Osteoblast (primary cell): ENCODE results near the gene USH2A. TPM values are rescaled to one million over a fixed set of nuclear protein-coding genes. Genes with fewer than 3 reads are reported as not detected.

ENCODE experiments used
- DNase-seq: peaks from one replicate; pipeline ENCODE4 v3.0.0; 2011; ENCODE audit warnings: low spot score, mixed read lengths; ENCODE audit not compliant: insufficient read length; ENCODE audit errors: missing footprints
- H2AFZ ChIP-seq: 2 replicates; pipeline ENCODE4 v1.6.0; 2011; ENCODE audit warnings: mild to moderate bottlenecking, low read length
- H3K27ac ChIP-seq: 2 replicates; pipeline ENCODE4 v1.5.1; 2011; ENCODE audit warnings: mild to moderate bottlenecking, low read depth, low read length, moderate library complexity
- H3K27me3 ChIP-seq: 2 replicates; pipeline ENCODE4 v1.6.0; 2012; ENCODE audit warnings: mild to moderate bottlenecking, control low read depth, inconsistent platforms, low read length, moderate library complexity; ENCODE audit not compliant: insufficient read depth
- H3K36me3 ChIP-seq: 2 replicates; pipeline ENCODE4 v1.5.1; 2011; ENCODE audit warnings: mild to moderate bottlenecking, low read length, control low read depth, moderate library complexity; ENCODE audit not compliant: insufficient read depth
- H3K4me1 ChIP-seq: 2 replicates; pipeline ENCODE4 v1.5.1; 2011; ENCODE audit warnings: mild to moderate bottlenecking, low read length, control low read depth, moderate library complexity; ENCODE audit not compliant: insufficient read depth
- H3K4me2 ChIP-seq: 2 replicates; pipeline ENCODE4 v1.6.0; 2011; ENCODE audit warnings: mild to moderate bottlenecking, low read length; ENCODE audit not compliant: insufficient read depth
- H3K4me3 ChIP-seq: fragments of 200-600 bp; sonication (generic); 3 replicates; pipeline ENCODE4 v1.5.1; 2012; ENCODE audit warnings: mild to moderate bottlenecking, low read length, inconsistent platforms; ENCODE audit not compliant: insufficient read depth
- H3K79me2 ChIP-seq: 2 replicates; pipeline ENCODE4 v1.6.0; 2012; ENCODE audit warnings: mild to moderate bottlenecking, low read length, control low read depth, inconsistent platforms; ENCODE audit not compliant: insufficient read depth
- H3K9me3 ChIP-seq: 2 replicates; pipeline ENCODE4 v1.5.1; 2011; ENCODE audit warnings: low read depth, low read length, control low read depth
- H4K20me1 ChIP-seq: 2 replicates; pipeline ENCODE4 v1.6.0; 2012; ENCODE audit warnings: mild to moderate bottlenecking, low read length, control low read depth; ENCODE audit not compliant: insufficient read depth
- CTCF ChIP-seq: IDR thresholded peaks from 2 replicates; pipeline ENCODE4 v1.5.1; 2011; ENCODE audit warnings: mild to moderate bottlenecking, low read depth, low read length, moderate library complexity; ENCODE audit errors: extremely low read depth
- total RNA-seq: library from RNA; depleted of rRNA; stranded (reverse); fragments of >200 nt; gene quantifications from 2 replicates; pipeline ENCODE4 v1.2.3, GENCODE V29; 2012

Gene USH2A
- total RNA-seq, 1 donor, result under 0.01 TPM

- TF ChIP-seq CTCF, result peak; percentile 75
- Histone ChIP-seq H3K4me2 (peak overlapping the region; percentile 79), H3K4me3 (peak overlapping the region; percentile 72), H3K4me1 (no peaks in the 10 kb centered on the region), H2AFZ (peak overlapping the region; percentile 94), H4K20me1 (no peaks in the 10 kb centered on the region), H3K27me3 (no peaks in the 10 kb centered on the region), H3K9me3 (no peaks in the 10 kb centered on the region), H3K27ac (no peak overlapping the region), H3K79me2 (no peaks in the 10 kb centered on the region), H3K36me3 (no peaks in the 10 kb centered on the region)
- DNase-seq, result peak; percentile 76
Observed at GRCh38 chr1:216221260-216221700, 202.0 kb downstream of the USH2A start.

- Histone ChIP-seq H3K4me1 (no peaks in the 10 kb centered on the region), H3K27me3 (no peaks in the 10 kb centered on the region), H3K9me3 (no peaks in the 10 kb centered on the region), H4K20me1 (no peaks in the 10 kb centered on the region), H3K4me2 (no peak overlapping the region), H3K36me3 (no peaks in the 10 kb centered on the region), H3K27ac (no peak overlapping the region), H3K79me2 (no peaks in the 10 kb centered on the region), H2AFZ (no peak overlapping the region), H3K4me3 (no peak overlapping the region)
- TF ChIP-seq CTCF, result no peak
- DNase-seq, result no peak
Observed at GRCh38 chr1:216216305-216216704, 206.9 kb downstream of the USH2A start.

GRCh38 chr1:216215169-216215568, 208.1 kb downstream of the USH2A start:
- DNase-seq, result no peak
- Histone ChIP-seq H3K4me1 (no peaks in the 10 kb centered on the region), H3K4me2 (no peak overlapping the region), H3K9me3 (no peaks in the 10 kb centered on the region), H3K79me2 (no peaks in the 10 kb centered on the region), H3K4me3 (no peak overlapping the region), H3K36me3 (no peaks in the 10 kb centered on the region), H3K27ac (no peak overlapping the region), H3K27me3 (no peaks in the 10 kb centered on the region), H4K20me1 (no peaks in the 10 kb centered on the region), H2AFZ (no peak overlapping the region)
- no peak for TF ChIP-seq CTCF

- no peak overlapping the region for H2AFZ ChIP-seq
- no peaks in the 10 kb centered on the region for H3K27me3 ChIP-seq
- DNase-seq, result no peak
- H3K79me2 ChIP-seq, result no peaks in the 10 kb centered on the region
- TF ChIP-seq CTCF, result no peak
- H3K9me3 ChIP-seq, result no peaks in the 10 kb centered on the region
- H3K36me3 ChIP-seq, result no peaks in the 10 kb centered on the region
- H3K4me1 ChIP-seq, result no peaks in the 10 kb centered on the region
- no peak overlapping the region for H3K4me3 ChIP-seq
- H3K4me2 ChIP-seq, result no peak overlapping the region
- H4K20me1 ChIP-seq, result no peaks in the 10 kb centered on the region
- no peak overlapping the region for H3K27ac ChIP-seq
Observed at GRCh38 chr1:216212826-216213225, 210.4 kb downstream of the USH2A start.
